GM23248 (cell line): ENCODE results near the gene PSMD12. TPM values are rescaled to one million over a fixed set of nuclear protein-coding genes. Genes with fewer than 3 reads are reported as not detected.
A peak's percentile ranks its signal among the peaks of the same experiment; 100 is the strongest.

Experiments used
- DNase-seq: peaks from one replicate; pipeline ENCODE4 v3.0.0-alpha.2; 2015
- H2AFZ ChIP-seq: fragments of 200-600 bp; sonication (generic); 2 replicates; pipeline ENCODE4 v1.6.1; 2016; ENCODE audit warnings: antibody characterized with exemption
- H3F3A ChIP-seq: fragments of 200-600 bp; sonication (generic); 2 replicates; pipeline ENCODE4 v1.6.1; 2016; ENCODE audit warnings: mild to moderate bottlenecking, antibody characterized with exemption, mixed run types; ENCODE audit not compliant: insufficient read depth
- H3K27ac ChIP-seq: fragments of 200-600 bp; sonication (generic); 2 replicates; pipeline ENCODE4 v1.5.1; 2016; ENCODE audit warnings: mild to moderate bottlenecking
- H3K27me3 ChIP-seq: fragments of 200-600 bp; sonication (generic); replicated peaks from 2 replicates; pipeline ENCODE4 v1.6.1; 2016; ENCODE audit warnings: mild to moderate bottlenecking; ENCODE audit not compliant: insufficient read depth
- H3K36me3 ChIP-seq: fragments of 200-600 bp; sonication (generic); 2 replicates; pipeline ENCODE4 v1.6.1; 2016; ENCODE audit warnings: low read depth, mild to moderate bottlenecking
- H3K4me1 ChIP-seq: fragments of 200-600 bp; sonication (generic); 2 replicates; pipeline ENCODE4 v1.6.1; 2016; ENCODE audit warnings: mild to moderate bottlenecking; ENCODE audit not compliant: insufficient read depth
- H3K4me2 ChIP-seq: fragments of 200-600 bp; sonication (generic); one replicate; pipeline ENCODE4 v1.6.1; 2016; ENCODE audit warnings: mild to moderate bottlenecking; ENCODE audit not compliant: unreplicated experiment
- H3K4me3 ChIP-seq: fragments of 200-600 bp; sonication (generic); 2 replicates; pipeline ENCODE4 v1.5.1; 2016; ENCODE audit warnings: mild to moderate bottlenecking
- H3K79me2 ChIP-seq: fragments of 200-600 bp; sonication (generic); 2 replicates; pipeline ENCODE4 v1.6.1; 2016; ENCODE audit warnings: mild to moderate bottlenecking; ENCODE audit not compliant: insufficient read depth
- H3K9ac ChIP-seq: fragments of 200-600 bp; sonication (generic); 2 replicates; pipeline ENCODE4 v1.6.1; 2016; ENCODE audit warnings: mild to moderate bottlenecking
- H3K9me2 ChIP-seq: fragments of 200-600 bp; sonication (generic); 2 replicates; pipeline ENCODE4 v1.6.1; 2016; ENCODE audit warnings: mixed run types, mild to moderate bottlenecking, moderate library complexity; ENCODE audit not compliant: insufficient read depth
- H3K9me3 ChIP-seq: fragments of 200-600 bp; sonication (generic); one replicate; pipeline ENCODE4 v1.6.1; 2017; ENCODE audit warnings: low read depth
- H4K20me1 ChIP-seq: fragments of 200-600 bp; sonication (generic); 2 replicates; pipeline ENCODE4 v1.6.0; 2016; ENCODE audit not compliant: insufficient read depth
- EZH2 ChIP-seq: fragments of 200-600 bp; sonication (generic); IDR thresholded peaks from 2 replicates; pipeline ENCODE4 v1.6.1; 2018; ENCODE audit warnings: antibody characterized with exemption, mild to moderate bottlenecking; ENCODE audit not compliant: insufficient read depth, poor library complexity, severe bottlenecking
- EZH2phosphoT487 ChIP-seq: fragments of 200-600 bp; sonication (generic); IDR thresholded peaks from 2 replicates; pipeline ENCODE4 v1.6.1; 2018; ENCODE audit warnings: antibody characterized with exemption, moderate library complexity, mild to moderate bottlenecking, low read depth; ENCODE audit not compliant: insufficient read depth
- WGBS, 2 experiments: methylation state at CpG; one replicate each; pipeline ENCODE4 v1.1.6; 2015 to 2017; ENCODE audit warnings: low lambda C conversion rate in 2 of 2, low coverage in 1 of 2; ENCODE audit errors: missing lambda C conversion rate in 2 of 2; 5-methylcytosine and 5-hydroxymethylcytosine counted together
- in situ Hi-C: fragments of 300-500 bp; cut with MboI; formaldehyde crosslinking; loops from 2 replicates; pipeline ENCODE4 v1.15.0; 2020
- polyA plus RNA-seq: library from polyadenylated mRNA; unstranded; fragments of >200 nt; fragmentation: Nextera tagmentation; extraction: Ambion mirVana; gene quantifications from 2 replicates; pipeline ENCODE4 v1.2.1, GENCODE V29; 2016
- total RNA-seq: library from RNA; depleted of rRNA; stranded (reverse); fragments of >200 nt; shearing (Covaris generic); gene quantifications from 2 replicates; pipeline ENCODE4 v1.2.3, GENCODE V29; 2014

PSMD12 gene
- total and polyA plus RNA-seq, 2 experiments from 2014 or later, result 31.9 to 85.3 TPM

DNA sequence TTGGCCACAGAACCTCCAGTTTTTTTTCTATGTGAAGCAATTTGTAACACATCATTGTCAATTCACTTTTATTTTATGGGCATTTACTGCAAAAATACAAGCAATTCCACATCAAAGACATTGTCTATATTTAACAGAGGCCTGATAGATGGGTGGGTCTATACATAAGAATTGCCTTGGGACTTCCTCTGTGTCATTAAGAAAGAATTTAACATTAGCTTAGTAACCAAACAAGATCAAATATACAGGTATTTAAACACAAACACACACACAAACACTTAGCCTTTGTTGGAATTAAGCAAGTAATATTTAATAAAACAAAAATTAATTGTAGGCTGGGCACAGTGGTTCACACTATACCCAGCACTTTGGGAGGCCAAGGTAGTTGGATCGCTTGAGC is 6.4 kb upstream of the PSMD12 start:
- no peaks in the 10 kb centered on the region for H4K20me1 ChIP-seq
- no peak overlapping the region for H3K27ac ChIP-seq
- no peaks in the 10 kb centered on the region for H3K9me2 ChIP-seq
- peaks cover 4% of the 10 kb centered on the region for H3K4me1 ChIP-seq
- TF ChIP-seq EZH2 (no peak), EZH2phosphoT487 (no peak)
- H3K27me3 ChIP-seq, result no peaks in the 10 kb centered on the region
- no peaks in the 10 kb centered on the region for H3K79me2 ChIP-seq
- WGBS, 2 experiments, result 50 to 52% methylated on average over 1 of the region's 1 CpG
- no peaks in the 10 kb centered on the region for H3K36me3 ChIP-seq
- H3K9ac ChIP-seq, result no peak overlapping the region
- H3K4me3 ChIP-seq, result no peak overlapping the region
- peaks cover 12% of the 10 kb centered on the region for H3F3A ChIP-seq
- no peak for DNase-seq
- in situ Hi-C loops, result loop anchor here (10.0 kb wide), 2 partner anchors 252 to 312 kb away; no protein-coding TSS in a partner anchor
- H3K9me3 ChIP-seq, result no peaks in the 10 kb centered on the region
- no peak overlapping the region for H3K4me2 ChIP-seq
- H2AFZ ChIP-seq, result no peak overlapping the region

DNA sequence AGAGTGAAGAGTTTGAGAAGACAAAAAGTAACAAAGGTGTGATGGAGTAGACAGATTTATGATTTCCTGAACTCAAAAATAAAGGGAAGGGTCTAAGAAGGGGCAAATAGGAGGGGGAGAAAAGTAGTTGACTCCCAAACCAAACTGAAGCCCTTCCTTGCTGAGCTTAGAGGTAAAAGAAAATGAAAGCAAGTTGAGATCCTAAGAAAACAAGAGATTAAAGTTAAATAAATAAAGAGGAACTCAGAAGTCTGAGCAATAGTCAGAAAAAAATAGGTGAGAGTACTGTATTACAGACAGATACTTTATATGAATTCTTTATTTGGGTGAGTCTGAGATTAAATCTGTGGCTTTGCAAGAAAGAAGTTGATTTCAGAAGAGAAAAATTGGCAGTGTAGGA is 3.3 kb upstream of the PSMD12 start:
- TF ChIP-seq EZH2phosphoT487 (no peak), EZH2 (no peak)
- no peak overlapping the region for H3K27ac ChIP-seq
- no peaks in the 10 kb centered on the region for H3K27me3 ChIP-seq
- no peak overlapping the region for H3K4me2 ChIP-seq
- no peaks in the 10 kb centered on the region; the same call in 1 of the 2 replicates for H4K20me1 ChIP-seq
- peaks cover 7% of the 10 kb centered on the region for H3K4me1 ChIP-seq
- peaks cover 1% of the 10 kb centered on the region for H3K36me3 ChIP-seq
- no peak overlapping the region for H3K4me3 ChIP-seq
- H3K79me2 ChIP-seq, result peaks cover 25% of the 10 kb centered on the region
- no peaks in the 10 kb centered on the region for H3K9me3 ChIP-seq
- no peak for DNase-seq
- no peak overlapping the region for H2AFZ ChIP-seq
- in situ Hi-C loops, result loop anchor here (10.0 kb wide), 2 partner anchors 255 to 315 kb away; no protein-coding TSS in a partner anchor
- peaks cover 13% of the 10 kb centered on the region for H3F3A ChIP-seq
- no peaks in the 10 kb centered on the region for H3K9me2 ChIP-seq
- H3K9ac ChIP-seq, result no peak overlapping the region

GRCh38 chr17:67365738-67366192 is 612 bp downstream of the PSMD12 start:
- H3K27me3 ChIP-seq, result no peaks in the 10 kb centered on the region
- peaks cover 13% of the 10 kb centered on the region for H3F3A ChIP-seq
- TF ChIP-seq EZH2 (no peak), EZH2phosphoT487 (no peak)
- in situ Hi-C loops, result no loop called here
- peak overlapping the region; percentile 99 for H3K27ac ChIP-seq
- no peaks in the 10 kb centered on the region for H3K9me2 ChIP-seq
- peak overlapping the region; percentile 94 for H3K4me2 ChIP-seq
- peaks cover 22% of the 10 kb centered on the region for H3K4me1 ChIP-seq
- H4K20me1 ChIP-seq, result peaks cover 14% of the 10 kb centered on the region; the same call in 1 of the 2 replicates
- H3K4me3 ChIP-seq, result peak overlapping the region; percentile 98
- H3K9ac ChIP-seq, result peak overlapping the region; percentile 100
- 1% methylated on average over 11 of the region's 11 CpGs for WGBS, 2 experiments
- H2AFZ ChIP-seq, result peak overlapping the region; percentile 99
- DNase-seq, result peak; percentile 76
- H3K9me3 ChIP-seq, result no peaks in the 10 kb centered on the region
- peaks cover 64% of the 10 kb centered on the region for H3K79me2 ChIP-seq
- peaks cover 10% of the 10 kb centered on the region for H3K36me3 ChIP-seq

DNA sequence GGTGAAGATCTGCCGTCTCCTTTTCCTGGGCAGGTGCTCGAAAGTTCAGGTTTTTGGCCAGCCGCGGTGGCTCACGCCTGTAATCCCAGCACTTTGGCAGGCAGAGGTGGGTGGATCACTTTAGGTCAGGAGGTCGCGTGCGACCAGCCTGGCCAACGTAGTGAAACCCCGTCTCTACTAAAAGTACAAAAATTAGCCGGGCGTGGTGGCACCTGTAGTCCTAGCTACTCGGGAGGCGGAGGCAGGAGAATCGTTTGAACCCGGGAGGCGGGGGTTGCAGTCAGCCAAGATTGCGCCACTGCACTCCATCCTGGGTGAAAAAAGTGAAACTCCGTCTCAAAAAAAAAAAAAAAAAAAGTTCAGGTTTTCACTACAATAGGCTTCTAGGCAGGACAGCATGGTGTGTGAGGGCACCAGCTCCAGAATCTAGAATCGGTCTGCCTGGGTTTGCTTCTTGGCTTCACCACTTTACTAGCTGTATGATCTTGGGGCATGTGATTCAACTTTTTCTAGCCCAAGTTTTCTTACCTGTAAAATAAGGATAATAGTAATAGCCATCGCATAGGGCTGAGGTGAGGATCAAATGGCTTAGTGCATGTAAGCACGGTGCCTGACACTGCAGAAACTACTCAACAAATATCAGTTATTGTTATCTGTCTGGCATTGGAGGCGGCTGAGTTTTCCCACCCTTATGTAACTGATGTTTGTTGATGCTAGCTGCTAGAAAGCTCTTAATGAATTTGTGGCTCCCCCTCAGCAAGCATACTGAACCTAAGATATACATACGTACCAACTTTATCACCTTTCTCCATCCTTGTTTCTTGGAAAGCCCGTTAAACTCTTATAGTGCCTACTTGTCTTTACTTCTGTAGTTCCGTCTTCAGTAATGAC is 1.3 kb downstream of the PSMD12 start:
- peaks cover 70% of the 10 kb centered on the region for H3K79me2 ChIP-seq
- WGBS, 2 experiments, result 75% methylated on average over 25 to 26 of the region's 26 CpGs
- no peaks in the 10 kb centered on the region for H3K9me2 ChIP-seq
- peak overlapping the region; percentile 94 for H3K4me2 ChIP-seq
- peaks cover 12% of the 10 kb centered on the region for H3K36me3 ChIP-seq
- no peaks in the 10 kb centered on the region for H3K9me3 ChIP-seq
- H3K4me3 ChIP-seq, result peak overlapping the region; percentile 98
- H2AFZ ChIP-seq, result 0 out of 2 replicates have a peak overlapping the region, but pooled peaks have one; percentile 99
- peaks cover 29% of the 10 kb centered on the region for H3K4me1 ChIP-seq
- H3K27ac ChIP-seq, result peak overlapping the region; percentile 99
- H3K27me3 ChIP-seq, result no peaks in the 10 kb centered on the region
- H4K20me1 ChIP-seq, result peaks cover 20% of the 10 kb centered on the region; the same call in 1 of the 2 replicates
- no peak for TF ChIP-seq EZH2
- no peak for TF ChIP-seq EZH2phosphoT487
- H3F3A ChIP-seq, result peaks cover 19% of the 10 kb centered on the region
- no peak for DNase-seq
- in situ Hi-C loops, result no loop called here
- peak overlapping the region; percentile 100 for H3K9ac ChIP-seq
